ENCODE results near the gene ZNF268. TPM values are rescaled to one million over a fixed set of nuclear protein-coding genes. Genes with fewer than 3 reads are reported as not detected.

The ZNF268 gene
- total RNA-seq, 1 donor from 2014 or later: 36.2 TPM

- DNase-seq (ENCODE audit: low read depth, low spot score): no peak
Measured at GRCh38 chr12:133217219-133217618, 35.9 kb downstream of the ZNF268 start.

GRCh38 chr12:133220521-133220920 lies 39.2 kb downstream of the ZNF268 start:
- H3K27me3 Mint-ChIP-seq (ENCODE audit: low read depth): no peaks in the 10 kb centered on the region
- no peaks in the 10 kb centered on the region for H3K4me1 Mint-ChIP-seq
- no peak overlapping the region for H3K27ac Mint-ChIP-seq (ENCODE audit: unreplicated experiment)
- DNase-seq (ENCODE audit: low read depth, low spot score): no peak
- H3K9me3 Mint-ChIP-seq: peaks cover 18% of the 10 kb centered on the region
- peaks cover 18% of the 10 kb centered on the region for H3K36me3 Mint-ChIP-seq (ENCODE audit: low read depth)
- H3K4me3 Mint-ChIP-seq: no peak overlapping the region
- no peak for TF ChIP-seq CTCF (conservative IDR thresholded peaks at IDR 0.05)

More at GRCh38 chr12:133217219-133217618, 35.9 kb downstream of the ZNF268 start:
- TF ChIP-seq CTCF (conservative IDR thresholded peaks at IDR 0.05): no peak
- Mint-ChIP-seq H3K27me3 (ENCODE audit: low read depth) (no peaks in the 10 kb centered on the region), H3K36me3 (ENCODE audit: low read depth) (peaks cover 15% of the 10 kb centered on the region), H3K4me1 (no peaks in the 10 kb centered on the region), H3K27ac (ENCODE audit: unreplicated experiment) (no peak overlapping the region), H3K9me3 (peaks cover 19% of the 10 kb centered on the region), H3K4me3 (no peak overlapping the region)

- peaks cover 18% of the 10 kb centered on the region for H3K9me3 Mint-ChIP-seq
- H3K4me3 Mint-ChIP-seq: no peak overlapping the region
- peaks cover 18% of the 10 kb centered on the region for H3K36me3 Mint-ChIP-seq (ENCODE audit: low read depth)
- no peak for DNase-seq (ENCODE audit: low read depth, low spot score)
- TF ChIP-seq CTCF (conservative IDR thresholded peaks at IDR 0.05): no peak
- H3K27me3 Mint-ChIP-seq (ENCODE audit: low read depth): no peaks in the 10 kb centered on the region
- H3K27ac Mint-ChIP-seq (ENCODE audit: unreplicated experiment): no peak overlapping the region
- no peaks in the 10 kb centered on the region for H3K4me1 Mint-ChIP-seq
Measured at GRCh38 chr12:133221241-133221640, 39.9 kb downstream of the ZNF268 start.

- Mint-ChIP-seq H3K9me3 (peaks cover 18% of the 10 kb centered on the region), H3K36me3 (ENCODE audit: low read depth) (peaks cover 18% of the 10 kb centered on the region), H3K4me3 (no peak overlapping the region), H3K27ac (ENCODE audit: unreplicated experiment) (no peak overlapping the region), H3K4me1 (no peaks in the 10 kb centered on the region), H3K27me3 (ENCODE audit: low read depth) (no peaks in the 10 kb centered on the region)
- no peak for DNase-seq (ENCODE audit: low read depth, low spot score)
- no peak for TF ChIP-seq CTCF (conservative IDR thresholded peaks at IDR 0.05)
Measured at GRCh38 chr12:133222211-133222610, 40.9 kb downstream of the ZNF268 start.

- H3K4me1 Mint-ChIP-seq: no peaks in the 10 kb centered on the region
- peaks cover 27% of the 10 kb centered on the region for H3K36me3 Mint-ChIP-seq (ENCODE audit: low read depth)
- no peak for TF ChIP-seq CTCF (conservative IDR thresholded peaks at IDR 0.05)
- no peak overlapping the region for H3K27ac Mint-ChIP-seq (ENCODE audit: unreplicated experiment)
- H3K4me3 Mint-ChIP-seq: no peak overlapping the region
- H3K27me3 Mint-ChIP-seq (ENCODE audit: low read depth): no peaks in the 10 kb centered on the region
- DNase-seq (ENCODE audit: low read depth, low spot score): no peak
- peaks cover 21% of the 10 kb centered on the region for H3K9me3 Mint-ChIP-seq
Measured at GRCh38 chr12:133225527-133225926, 44.2 kb downstream of the ZNF268 start.

- Mint-ChIP-seq H3K27me3 (ENCODE audit: low read depth) (no peaks in the 10 kb centered on the region), H3K4me1 (no peaks in the 10 kb centered on the region), H3K4me3 (no peak overlapping the region), H3K27ac (ENCODE audit: unreplicated experiment) (no peak overlapping the region), H3K36me3 (ENCODE audit: low read depth) (peaks cover 27% of the 10 kb centered on the region), H3K9me3 (peaks cover 21% of the 10 kb centered on the region)
- no peak for TF ChIP-seq CTCF (conservative IDR thresholded peaks at IDR 0.05)
- DNase-seq (ENCODE audit: low read depth, low spot score): no peak
Measured at GRCh38 chr12:133226690-133227089, 45.4 kb downstream of the ZNF268 start.

All from neural crest cell (in vitro differentiated cells).